Astrocyte of the cerebellum (primary cell): ENCODE data around the gene SPRR2A.

Experiments
- DNase-seq: peaks from one replicate; pipeline ENCODE4 v3.0.0-alpha.2; 2011; ENCODE audit warnings: low read depth
- H3K4me3 ChIP-seq: 2 replicates; pipeline ENCODE4 v1.5.1; 2011; ENCODE audit warnings: mild to moderate bottlenecking, low read depth, low read length, moderate library complexity
- in situ Hi-C: cut with HindIII; loops from 2 replicates; pipeline ENCODE4 v1.10.0; 2017; ENCODE audit warnings: low sequenced_read_pairs
- TF ChIP-seq, protein P1 (sequence below): IDR thresholded peaks from 2 replicates; pipeline ENCODE4 v1.5.1; 2012; ENCODE audit warnings: low read length, low read depth, moderate library complexity, mild to moderate bottlenecking; ENCODE audit errors: missing control alignments

The SPRR2A gene

DNA sequence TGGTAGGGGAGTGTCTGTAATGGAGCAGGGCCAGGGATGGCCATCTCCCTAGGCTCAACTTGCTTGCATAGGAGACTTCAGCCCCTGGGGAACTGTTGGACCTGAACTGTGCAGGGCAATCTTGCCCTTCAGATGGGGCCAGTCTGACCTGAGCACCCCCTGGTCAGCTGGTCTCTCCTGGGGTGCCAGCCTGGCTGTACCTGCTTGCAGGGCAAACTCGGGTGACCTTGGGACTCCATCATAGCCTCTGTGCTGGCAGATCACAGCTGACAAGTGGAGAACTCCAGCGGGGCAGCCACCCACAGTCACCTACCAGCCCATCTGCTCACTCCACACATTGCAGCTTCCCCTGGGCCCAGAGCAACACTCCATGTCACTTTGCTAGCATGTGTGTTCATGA, 8.1 kb downstream of the SPRR2A start:
- no peak overlapping the region for H3K4me3 ChIP-seq
- no peak for DNase-seq
- TF ChIP-seq, protein P1, sequence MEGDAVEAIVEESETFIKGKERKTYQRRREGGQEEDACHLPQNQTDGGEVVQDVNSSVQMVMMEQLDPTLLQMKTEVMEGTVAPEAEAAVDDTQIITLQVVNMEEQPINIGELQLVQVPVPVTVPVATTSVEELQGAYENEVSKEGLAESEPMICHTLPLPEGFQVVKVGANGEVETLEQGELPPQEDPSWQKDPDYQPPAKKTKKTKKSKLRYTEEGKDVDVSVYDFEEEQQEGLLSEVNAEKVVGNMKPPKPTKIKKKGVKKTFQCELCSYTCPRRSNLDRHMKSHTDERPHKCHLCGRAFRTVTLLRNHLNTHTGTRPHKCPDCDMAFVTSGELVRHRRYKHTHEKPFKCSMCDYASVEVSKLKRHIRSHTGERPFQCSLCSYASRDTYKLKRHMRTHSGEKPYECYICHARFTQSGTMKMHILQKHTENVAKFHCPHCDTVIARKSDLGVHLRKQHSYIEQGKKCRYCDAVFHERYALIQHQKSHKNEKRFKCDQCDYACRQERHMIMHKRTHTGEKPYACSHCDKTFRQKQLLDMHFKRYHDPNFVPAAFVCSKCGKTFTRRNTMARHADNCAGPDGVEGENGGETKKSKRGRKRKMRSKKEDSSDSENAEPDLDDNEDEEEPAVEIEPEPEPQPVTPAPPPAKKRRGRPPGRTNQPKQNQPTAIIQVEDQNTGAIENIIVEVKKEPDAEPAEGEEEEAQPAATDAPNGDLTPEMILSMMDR: no peak
- in situ Hi-C loops: no loop called here

- no peak within 1 kb of the TSS for H3K4me3 ChIP-seq
- in situ Hi-C loops: no loop called here
- DNase-seq: no peak
- TF ChIP-seq, protein P1: no peak
Observed at GRCh38 chr1:153040950-153041631, 16.2 kb downstream of the SPRR2A start, which contains the start of gene SPRR2D. TSS of gene SPRR2D (minus strand) at chr1:153041120. CDS start at chr1:153040346, 774 bp downstream.

- in situ Hi-C loops: no loop called here
- no peak overlapping the region for H3K4me3 ChIP-seq
- TF ChIP-seq, protein P1: no peak
- no peak for DNase-seq
Observed at GRCh38 chr1:153035211-153035610, 22.1 kb downstream of the SPRR2A start.

- DNase-seq: no peak
- in situ Hi-C loops: no loop called here
- H3K4me3 ChIP-seq: no peak overlapping the region
- TF ChIP-seq, protein P1: peak; percentile 14
Observed at GRCh38 chr1:153032677-153033308, 24.5 kb downstream of the SPRR2A start.

DNA sequence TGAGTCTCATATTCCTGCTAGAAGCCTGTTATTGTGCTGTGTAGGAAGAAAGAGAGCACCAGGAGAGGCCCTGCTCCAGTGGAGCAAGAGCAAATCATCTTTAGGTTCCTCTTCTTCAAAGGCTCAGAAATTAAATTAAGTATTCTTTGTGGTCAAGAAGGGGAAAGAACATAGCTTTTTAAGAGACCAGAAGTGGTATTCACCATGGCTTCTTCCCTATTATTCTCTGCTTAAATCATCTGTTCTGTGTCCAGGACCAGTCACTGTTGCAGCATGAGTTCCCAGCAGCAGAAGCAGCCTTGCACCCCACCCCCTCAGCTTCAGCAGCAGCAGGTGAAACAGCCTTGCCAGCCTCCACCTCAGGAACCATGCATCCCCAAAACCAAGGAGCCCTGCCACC, 25.2 kb downstream of the SPRR2A start:
- H3K4me3 ChIP-seq: no peak overlapping the region
- TF ChIP-seq, protein P1: no peak
- in situ Hi-C loops: no loop called here
- no peak for DNase-seq

- in situ Hi-C loops: no loop called here
- TF ChIP-seq, protein P1: no peak
- no peak within 1 kb of the TSS for H3K4me3 ChIP-seq
- no peak for DNase-seq
Observed at GRCh38 chr1:153030895-153031294, 26.4 kb downstream of the SPRR2A start, which contains the start of gene SPRR1B. TSS of gene SPRR1B (plus strand) at chr1:153031203. CDS start at chr1:153032346, 1,143 bp downstream.
